ENCODE measurements around the gene RNF115. TPM values are rescaled to one million over a fixed set of nuclear protein-coding genes. Genes with fewer than 3 reads are reported as not detected.

The RNF115 gene
- total and polyA plus RNA-seq, 2 of the 13 experiments (the other 11 are each of a cell fraction or from before 2014, with no cell fraction given), result 6.0 to 10.1 TPM

GRCh38 chr1:145707183-145707867, 116.6 kb downstream of the RNF115 start, which contains the start of gene PDZK1 (continued):
- TF ChIP-seq ZNF691 (CRISPR knock-in tag; IDR thresholded peaks at IDR 0.05; ENCODE audit: borderline replicate concordance, low read depth), result no peak
- peak; percentile 39; the same call in 1 of the 2 replicates for TF ChIP-seq ARNTL (CRISPR knock-in tag; IDR thresholded peaks at IDR 0.05)
- TF ChIP-seq DZIP1 (CRISPR knock-in tag; IDR thresholded peaks at IDR 0.05), result no peak
- TF ChIP-seq KDM5B (CRISPR knock-in tag; IDR thresholded peaks at IDR 0.05; ENCODE audit: borderline replicate concordance), result peak; percentile 60; the same call in 1 of the 2 replicates
- peak; percentile 66; the same call in 1 of the 2 replicates for TF ChIP-seq MTERF4 (CRISPR knock-in tag; IDR thresholded peaks at IDR 0.05)
- TF ChIP-seq SKIL (CRISPR knock-in tag; IDR thresholded peaks at IDR 0.05; ENCODE audit: borderline replicate concordance), result no peak
- TF ChIP-seq ZNF598 (CRISPR knock-in tag; IDR thresholded peaks at IDR 0.05; ENCODE audit: borderline replicate concordance), result no peak
- no peak for TF ChIP-seq ZC3H13 (CRISPR knock-in tag; IDR thresholded peaks at IDR 0.05)
- TF ChIP-seq, protein P1, sequence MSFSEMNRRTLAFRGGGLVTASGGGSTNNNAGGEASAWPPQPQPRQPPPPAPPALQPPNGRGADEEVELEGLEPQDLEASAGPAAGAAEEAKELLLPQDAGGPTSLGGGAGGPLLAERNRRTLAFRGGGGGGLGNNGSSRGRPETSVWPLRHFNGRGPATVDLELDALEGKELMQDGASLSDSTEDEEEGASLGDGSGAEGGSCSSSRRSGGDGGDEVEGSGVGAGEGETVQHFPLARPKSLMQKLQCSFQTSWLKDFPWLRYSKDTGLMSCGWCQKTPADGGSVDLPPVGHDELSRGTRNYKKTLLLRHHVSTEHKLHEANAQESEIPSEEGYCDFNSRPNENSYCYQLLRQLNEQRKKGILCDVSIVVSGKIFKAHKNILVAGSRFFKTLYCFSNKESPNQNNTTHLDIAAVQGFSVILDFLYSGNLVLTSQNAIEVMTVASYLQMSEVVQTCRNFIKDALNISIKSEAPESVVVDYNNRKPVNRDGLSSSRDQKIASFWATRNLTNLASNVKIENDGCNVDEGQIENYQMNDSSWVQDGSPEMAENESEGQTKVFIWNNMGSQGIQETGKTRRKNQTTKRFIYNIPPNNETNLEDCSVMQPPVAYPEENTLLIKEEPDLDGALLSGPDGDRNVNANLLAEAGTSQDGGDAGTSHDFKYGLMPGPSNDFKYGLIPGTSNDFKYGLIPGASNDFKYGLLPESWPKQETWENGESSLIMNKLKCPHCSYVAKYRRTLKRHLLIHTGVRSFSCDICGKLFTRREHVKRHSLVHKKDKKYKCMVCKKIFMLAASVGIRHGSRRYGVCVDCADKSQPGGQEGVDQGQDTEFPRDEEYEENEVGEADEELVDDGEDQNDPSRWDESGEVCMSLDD (CRISPR knock-in tag; IDR thresholded peaks at IDR 0.05; ENCODE audit: borderline replicate concordance), result no peak
- no peak; the same call in 1 of the 2 replicates for TF ChIP-seq ZSCAN31 (CRISPR knock-in tag; IDR thresholded peaks at IDR 0.05; ENCODE audit: low read depth)
- TF ChIP-seq SMARCC2 (IDR thresholded peaks at IDR 0.05), result no peak
- 0 out of 2 replicates have a peak, but pooled peaks have one; percentile 40 for TF ChIP-seq BRD4 (CRISPR knock-in tag; IDR thresholded peaks at IDR 0.05)
- peak; percentile 84 for TF ChIP-seq HDAC1 (CRISPR knock-in tag; IDR thresholded peaks at IDR 0.05)
- TF ChIP-seq ZNF563 (CRISPR knock-in tag; IDR thresholded peaks at IDR 0.05), result no peak
- TF ChIP-seq MYNN (CRISPR knock-in tag; IDR thresholded peaks at IDR 0.05; ENCODE audit: low read depth), result no peak
- no peak for TF ChIP-seq HNRNPK (IDR thresholded peaks at IDR 0.05; ENCODE audit: low read depth, low read length, poor library complexity, severe bottlenecking)
- no peak for TF ChIP-seq ZKSCAN8 (CRISPR knock-in tag; IDR thresholded peaks at IDR 0.05; ENCODE audit: borderline replicate concordance)
- TF ChIP-seq ZFP36 (IDR thresholded peaks at IDR 0.05; ENCODE audit: borderline replicate concordance, low read depth, low read length, partially characterized antibody), result no peak
- TF ChIP-seq ARNT2 (CRISPR knock-in tag; IDR thresholded peaks at IDR 0.05; ENCODE audit: low read depth), result 0 out of 2 replicates have a peak, but pooled peaks have one; percentile 18

All from HepG2 (cell line).